ENCODE measurements around the gene TTC21B.

Gene TTC21B

DNA sequence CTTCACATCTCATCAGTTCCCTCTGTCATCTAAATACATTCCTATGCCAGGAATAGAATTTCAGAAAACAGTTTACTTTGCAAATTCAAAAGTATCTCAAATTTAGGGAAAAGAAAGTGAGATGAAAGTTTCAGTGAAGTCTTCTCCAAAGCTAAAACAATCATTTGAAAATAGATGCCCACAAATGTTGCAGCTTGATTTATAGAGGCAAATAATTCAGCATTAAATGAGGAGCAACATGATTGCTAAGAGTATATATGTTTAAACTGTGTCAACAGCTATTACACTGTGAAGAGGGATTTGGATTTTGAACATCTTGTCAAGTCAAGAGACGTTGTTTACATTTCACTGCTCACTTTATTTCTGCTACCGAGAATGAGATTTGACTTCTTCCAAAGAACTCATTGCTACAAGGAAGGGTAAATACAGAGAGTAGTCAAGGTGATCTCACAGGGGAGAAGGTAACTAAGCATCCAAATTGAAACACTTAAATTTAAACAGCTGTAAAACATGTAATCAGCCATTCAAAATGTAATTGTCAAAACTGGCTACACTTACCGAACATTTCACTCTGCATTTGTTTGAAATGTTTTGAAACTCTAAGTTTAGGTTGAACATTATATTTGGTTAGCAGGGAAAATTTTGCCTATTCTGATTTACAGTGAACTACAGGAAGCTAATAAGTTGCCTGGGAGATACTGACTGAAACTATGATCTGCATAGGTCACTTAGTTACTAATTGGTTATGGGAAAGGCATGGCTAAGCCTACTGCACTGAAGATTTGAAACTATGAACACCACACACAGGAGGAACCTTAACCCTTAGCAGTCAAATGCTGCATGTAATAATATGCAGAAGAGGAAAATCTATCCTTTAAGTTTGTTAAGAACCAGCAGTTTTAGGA, 126.3 kb downstream of the TTC21B start:
- H3K27ac ChIP-seq (ENCODE audit: low read depth, low read length, poor library complexity, severe bottlenecking): no peak overlapping the region
- H2AFZ ChIP-seq (ENCODE audit: low read length): no peak overlapping the region
- H3F3A ChIP-seq (ENCODE audit: insufficient read depth, low read length): no peaks in the 10 kb centered on the region
- H4K20me1 ChIP-seq (ENCODE audit: insufficient read depth, low read length): no peaks in the 10 kb centered on the region
- no peak overlapping the region for H3K4me2 ChIP-seq (ENCODE audit: low read length)
- H3K4me1 ChIP-seq (ENCODE audit: insufficient read depth, low read length, severe bottlenecking): no peaks in the 10 kb centered on the region
- no peaks in the 10 kb centered on the region for H3K79me2 ChIP-seq (ENCODE audit: insufficient read depth, low read length)
- no peak overlapping the region for H3K4me3 ChIP-seq (ENCODE audit: low read depth, low read length, poor library complexity, severe bottlenecking)
- no peak for TF ChIP-seq EZH2 (IDR thresholded peaks at IDR 0.05; ENCODE audit: borderline replicate concordance, low read length)
- TF ChIP-seq, protein P1, sequence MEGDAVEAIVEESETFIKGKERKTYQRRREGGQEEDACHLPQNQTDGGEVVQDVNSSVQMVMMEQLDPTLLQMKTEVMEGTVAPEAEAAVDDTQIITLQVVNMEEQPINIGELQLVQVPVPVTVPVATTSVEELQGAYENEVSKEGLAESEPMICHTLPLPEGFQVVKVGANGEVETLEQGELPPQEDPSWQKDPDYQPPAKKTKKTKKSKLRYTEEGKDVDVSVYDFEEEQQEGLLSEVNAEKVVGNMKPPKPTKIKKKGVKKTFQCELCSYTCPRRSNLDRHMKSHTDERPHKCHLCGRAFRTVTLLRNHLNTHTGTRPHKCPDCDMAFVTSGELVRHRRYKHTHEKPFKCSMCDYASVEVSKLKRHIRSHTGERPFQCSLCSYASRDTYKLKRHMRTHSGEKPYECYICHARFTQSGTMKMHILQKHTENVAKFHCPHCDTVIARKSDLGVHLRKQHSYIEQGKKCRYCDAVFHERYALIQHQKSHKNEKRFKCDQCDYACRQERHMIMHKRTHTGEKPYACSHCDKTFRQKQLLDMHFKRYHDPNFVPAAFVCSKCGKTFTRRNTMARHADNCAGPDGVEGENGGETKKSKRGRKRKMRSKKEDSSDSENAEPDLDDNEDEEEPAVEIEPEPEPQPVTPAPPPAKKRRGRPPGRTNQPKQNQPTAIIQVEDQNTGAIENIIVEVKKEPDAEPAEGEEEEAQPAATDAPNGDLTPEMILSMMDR (IDR thresholded peaks at IDR 0.05; ENCODE audit: low read length): no peak
- H3K9me2 ChIP-seq (ENCODE audit: low read depth, low read length): no peaks in the 10 kb centered on the region
- H3K36me3 ChIP-seq (ENCODE audit: insufficient read depth, low read length): no peaks in the 10 kb centered on the region
- H3K9me3 ChIP-seq (ENCODE audit: low read length): no peaks in the 10 kb centered on the region
- H3K9ac ChIP-seq (ENCODE audit: low read length): no peak overlapping the region
- no peaks in the 10 kb centered on the region for H3K27me3 ChIP-seq (ENCODE audit: insufficient read depth, low read length)

DNA sequence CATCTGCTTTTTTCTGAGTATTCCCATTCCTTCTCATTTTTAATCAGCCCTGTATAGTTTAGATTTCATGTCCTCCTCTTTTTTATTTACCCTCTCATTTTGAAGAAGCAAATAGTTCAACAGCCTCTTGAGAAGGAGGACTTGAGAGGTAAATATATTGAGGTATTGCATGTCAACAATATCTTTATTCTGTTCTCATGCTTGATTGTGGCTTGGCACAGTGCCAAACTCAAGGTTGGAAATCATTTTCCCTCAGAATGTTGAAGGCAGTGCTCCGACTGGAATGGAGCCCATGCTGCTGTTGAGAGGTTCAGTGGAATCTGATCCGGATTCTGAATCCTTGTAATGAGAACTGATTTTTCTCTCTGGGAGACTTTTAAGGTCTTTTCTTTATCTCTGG, 128.5 kb downstream of the TTC21B start:
- Histone ChIP-seq H3K9ac (ENCODE audit: low read length) (no peak overlapping the region), H3F3A (ENCODE audit: insufficient read depth, low read length) (no peaks in the 10 kb centered on the region), H3K9me3 (ENCODE audit: low read length) (no peaks in the 10 kb centered on the region), H3K27me3 (ENCODE audit: insufficient read depth, low read length) (no peaks in the 10 kb centered on the region), H3K4me2 (ENCODE audit: low read length) (no peak overlapping the region), H3K9me2 (ENCODE audit: low read depth, low read length) (no peaks in the 10 kb centered on the region), H3K4me1 (ENCODE audit: insufficient read depth, low read length, severe bottlenecking) (no peaks in the 10 kb centered on the region), H3K36me3 (ENCODE audit: insufficient read depth, low read length) (no peaks in the 10 kb centered on the region), H3K4me3 (ENCODE audit: low read depth, low read length, poor library complexity, severe bottlenecking) (no peak overlapping the region), H4K20me1 (ENCODE audit: insufficient read depth, low read length) (no peaks in the 10 kb centered on the region), H2AFZ (ENCODE audit: low read length) (no peak overlapping the region), H3K79me2 (ENCODE audit: insufficient read depth, low read length) (no peaks in the 10 kb centered on the region), H3K27ac (ENCODE audit: low read depth, low read length, poor library complexity, severe bottlenecking) (no peak overlapping the region)
- TF ChIP-seq EZH2 (IDR thresholded peaks at IDR 0.05; ENCODE audit: borderline replicate concordance, low read length): no peak
- TF ChIP-seq, protein P1 (IDR thresholded peaks at IDR 0.05; ENCODE audit: low read length): no peak
